Umbilical cord (tissue), 2 donors: ENCODE results near the gene SLC4A9. TPM values are rescaled to one million over a fixed set of nuclear protein-coding genes. Genes with fewer than 3 reads are reported as not detected.

Source experiments
- DNase-seq: peaks from one replicate; pipeline ENCODE4 v3.0.0-alpha.2; 2015; ENCODE audit warnings: low spot score
- total RNA-seq: library from RNA; depleted of rRNA; stranded (reverse); fragments of >200 nt; gene quantifications from one replicate; pipeline ENCODE4 v1.2.3, GENCODE V29; 2014; ENCODE audit warnings: low replicate concordance; ENCODE audit not compliant: insufficient read depth

The SLC4A9 gene, protein sequence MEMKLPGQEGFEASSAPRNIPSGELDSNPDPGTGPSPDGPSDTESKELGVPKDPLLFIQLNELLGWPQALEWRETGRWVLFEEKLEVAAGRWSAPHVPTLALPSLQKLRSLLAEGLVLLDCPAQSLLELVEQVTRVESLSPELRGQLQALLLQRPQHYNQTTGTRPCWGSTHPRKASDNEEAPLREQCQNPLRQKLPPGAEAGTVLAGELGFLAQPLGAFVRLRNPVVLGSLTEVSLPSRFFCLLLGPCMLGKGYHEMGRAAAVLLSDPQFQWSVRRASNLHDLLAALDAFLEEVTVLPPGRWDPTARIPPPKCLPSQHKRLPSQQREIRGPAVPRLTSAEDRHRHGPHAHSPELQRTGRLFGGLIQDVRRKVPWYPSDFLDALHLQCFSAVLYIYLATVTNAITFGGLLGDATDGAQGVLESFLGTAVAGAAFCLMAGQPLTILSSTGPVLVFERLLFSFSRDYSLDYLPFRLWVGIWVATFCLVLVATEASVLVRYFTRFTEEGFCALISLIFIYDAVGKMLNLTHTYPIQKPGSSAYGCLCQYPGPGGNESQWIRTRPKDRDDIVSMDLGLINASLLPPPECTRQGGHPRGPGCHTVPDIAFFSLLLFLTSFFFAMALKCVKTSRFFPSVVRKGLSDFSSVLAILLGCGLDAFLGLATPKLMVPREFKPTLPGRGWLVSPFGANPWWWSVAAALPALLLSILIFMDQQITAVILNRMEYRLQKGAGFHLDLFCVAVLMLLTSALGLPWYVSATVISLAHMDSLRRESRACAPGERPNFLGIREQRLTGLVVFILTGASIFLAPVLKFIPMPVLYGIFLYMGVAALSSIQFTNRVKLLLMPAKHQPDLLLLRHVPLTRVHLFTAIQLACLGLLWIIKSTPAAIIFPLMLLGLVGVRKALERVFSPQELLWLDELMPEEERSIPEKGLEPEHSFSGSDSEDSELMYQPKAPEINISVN
- not detected for total RNA-seq

- no peak for DNase-seq
Measured at GRCh38 chr5:140360101-140360500, at the start of gene SLC4A9. Gene SLC4A9 (plus strand): TSS chr5:140360194. CDS start chr5:140360237, 43 bp downstream.

DNA sequence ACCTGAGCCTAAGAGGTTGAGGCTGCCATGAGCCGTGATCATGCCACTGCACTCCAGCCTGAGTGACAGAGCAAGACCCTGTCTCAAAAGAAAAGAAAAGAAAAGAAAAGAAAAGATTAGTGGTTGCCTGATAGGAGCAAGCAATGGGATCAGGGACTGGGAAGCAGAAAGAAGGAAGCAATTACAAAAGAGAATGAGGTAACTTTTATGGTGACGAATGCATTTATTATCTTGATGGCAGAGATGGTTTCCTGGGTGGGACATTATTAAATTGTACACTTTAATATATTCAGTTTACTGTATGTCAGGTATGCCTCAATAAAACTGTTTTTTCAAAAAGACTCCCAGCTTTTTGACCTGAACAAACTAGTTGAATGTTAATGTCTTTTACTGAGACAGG is 49.6 kb upstream of the SLC4A9 start:
- DNase-seq = no peak

DNA sequence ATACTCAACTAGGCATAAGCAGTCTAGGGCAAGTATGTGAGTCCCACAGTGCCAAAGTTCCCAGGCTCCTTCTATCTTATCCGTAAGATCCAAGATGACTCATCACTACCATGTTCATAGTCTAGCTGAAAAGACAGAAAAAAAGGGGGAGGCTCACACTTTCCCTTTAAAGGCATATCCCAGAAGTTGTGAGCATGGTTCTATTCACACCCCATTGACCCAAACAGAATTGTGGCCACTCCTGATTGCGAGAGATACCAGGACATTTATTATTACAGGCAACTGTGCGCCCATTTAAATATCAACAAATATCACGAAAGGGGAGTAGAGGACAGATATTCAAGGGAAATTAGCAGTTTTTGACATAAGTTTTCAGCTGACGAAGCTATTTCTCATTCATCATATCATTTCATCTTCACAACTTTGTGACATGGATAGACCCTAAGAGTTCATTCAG is 49.0 kb upstream of the SLC4A9 start:
- DNase-seq = peak; percentile 89

GRCh38 chr5:140312067-140312790 is 47.8 kb upstream of the SLC4A9 start:
- no peak for DNase-seq

GRCh38 chr5:140312791-140313189 is 47.2 kb upstream of the SLC4A9 start:
- DNase-seq = no peak

- DNase-seq = no peak
Measured at GRCh38 chr5:140317859-140318258, 42.1 kb upstream of the SLC4A9 start.

DNA sequence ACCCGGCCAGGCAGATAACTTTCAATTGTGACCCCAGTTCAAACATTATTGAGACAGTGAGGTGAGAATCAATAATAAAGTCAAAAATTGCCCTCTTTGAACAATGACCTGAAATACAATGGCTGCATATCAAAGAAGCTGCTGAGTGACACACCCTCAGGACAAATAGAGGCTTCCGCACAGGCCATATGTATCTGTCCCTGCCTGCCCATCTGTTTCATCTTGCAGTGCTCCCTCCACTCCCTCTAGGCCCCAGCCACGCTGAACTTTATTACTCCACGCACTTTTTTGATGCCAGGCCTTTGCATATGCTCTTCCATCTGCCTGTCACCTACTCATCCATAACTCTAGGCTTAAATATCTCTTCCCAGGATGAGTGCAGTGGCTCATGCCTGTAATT is 41.2 kb upstream of the SLC4A9 start:
- no peak for DNase-seq

DNA sequence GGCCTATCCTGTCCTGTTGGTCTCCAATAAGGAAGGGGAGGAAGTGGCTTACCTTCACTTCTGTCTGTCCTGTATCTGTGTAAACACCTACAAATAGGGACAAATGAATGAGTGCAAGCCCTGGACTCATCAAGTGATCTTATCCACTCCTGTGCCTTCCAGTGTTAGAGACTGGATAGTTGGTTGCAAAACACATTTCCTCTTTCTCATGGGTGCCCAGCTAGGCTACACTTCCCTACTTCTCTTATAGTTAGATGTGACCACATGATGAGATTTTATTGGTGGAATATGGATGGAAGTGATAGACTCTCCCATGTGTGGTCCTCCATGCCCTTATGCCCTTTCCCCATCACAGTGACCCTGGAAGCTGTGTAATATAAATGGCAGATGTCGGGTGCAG is 40.2 kb upstream of the SLC4A9 start:
- DNase-seq = no peak

DNA sequence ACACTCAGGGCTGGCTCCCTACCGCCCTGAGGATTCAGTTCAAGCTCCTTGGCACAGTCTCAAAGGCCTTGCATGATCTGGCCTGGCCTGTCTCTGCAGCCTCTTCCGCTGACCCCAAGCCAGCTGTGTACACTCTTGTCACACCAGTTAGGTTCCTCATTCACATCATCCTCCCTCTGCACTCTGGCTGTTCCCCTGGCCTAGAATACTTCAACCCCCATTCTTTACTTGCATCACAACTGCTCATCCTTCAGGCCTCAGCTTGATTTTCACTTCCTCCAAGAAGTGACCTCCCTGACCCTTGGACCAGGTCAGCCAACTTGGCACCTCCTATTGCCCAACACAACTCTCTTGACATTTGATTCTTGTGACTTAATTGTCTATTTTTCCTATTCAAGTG is 38.2 kb upstream of the SLC4A9 start:
- DNase-seq = peak; percentile 55

DNA sequence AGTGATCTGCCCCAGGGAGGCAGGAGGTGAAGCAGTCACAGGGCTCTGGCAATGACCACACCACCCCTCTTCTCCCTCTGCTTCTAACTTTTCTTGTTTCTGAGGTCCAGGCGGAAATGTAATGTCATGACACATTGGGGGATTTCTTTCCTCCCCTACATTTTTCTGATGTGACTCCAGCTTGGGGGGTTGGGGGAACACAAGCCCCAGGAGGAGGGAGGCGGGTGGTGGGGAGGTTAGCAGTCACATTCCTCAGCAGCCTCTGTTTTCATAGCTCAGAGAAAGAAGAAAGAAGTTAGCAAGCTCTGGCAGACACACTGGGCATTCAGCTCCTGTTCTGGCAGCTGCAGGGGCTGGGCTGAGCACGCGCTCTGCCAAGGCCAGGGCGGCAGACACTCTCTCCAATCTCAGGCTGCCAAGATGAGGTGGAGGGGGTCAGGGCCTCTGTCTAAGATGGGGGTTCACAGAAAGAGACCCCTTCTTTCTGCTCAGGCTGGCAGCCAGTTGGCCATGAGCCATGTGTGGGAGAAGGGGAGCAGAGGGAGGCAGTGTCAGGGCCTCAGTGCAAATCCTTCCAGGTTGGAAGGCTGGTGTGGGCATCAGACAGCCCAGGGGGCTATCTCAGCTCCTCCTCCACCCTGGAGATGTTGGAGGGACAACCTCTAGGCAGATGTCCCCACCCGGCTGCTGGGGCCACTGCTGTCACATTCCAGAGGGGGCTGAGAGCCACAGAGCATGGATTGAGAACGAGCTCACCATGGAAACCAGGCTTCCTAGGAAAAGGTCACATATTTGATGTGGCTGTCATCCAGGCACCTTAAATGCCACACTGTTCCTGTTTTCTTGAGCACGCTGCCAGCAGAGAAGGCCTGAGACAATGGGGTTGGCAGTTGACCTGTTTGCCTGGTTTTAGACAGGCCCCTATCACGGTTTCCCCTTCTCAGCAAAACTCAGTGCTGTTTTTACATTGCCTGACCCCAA is 37.0 kb upstream of the SLC4A9 start:
- DNase-seq = peak; percentile 65

DNA sequence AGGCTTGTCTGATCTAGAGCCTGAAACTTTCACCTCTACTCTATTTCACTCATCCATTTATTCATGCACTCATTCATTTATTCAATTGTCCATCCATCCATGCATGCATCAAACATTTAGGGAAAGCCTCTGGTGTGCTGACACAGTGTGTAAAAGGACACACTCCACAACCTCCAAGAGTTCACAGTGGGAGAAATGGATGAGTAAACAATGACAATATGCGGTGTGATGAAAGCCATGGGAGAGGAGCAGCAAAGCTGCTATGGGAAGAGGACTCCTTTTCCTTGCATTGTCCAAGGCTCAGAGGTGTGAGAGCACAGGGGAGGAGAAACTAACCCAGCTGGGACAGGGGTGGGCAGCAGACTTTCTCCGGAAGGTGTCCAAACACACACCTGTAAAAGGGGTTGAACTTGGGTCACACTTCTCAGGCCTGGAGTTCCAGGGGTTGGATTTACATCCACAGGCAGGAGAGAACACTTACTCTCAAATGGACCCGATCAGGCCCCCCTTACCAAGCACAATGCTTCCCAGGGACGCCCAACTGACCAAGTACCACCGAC is 35.9 kb upstream of the SLC4A9 start:
- no peak for DNase-seq

GRCh38 chr5:140324617-140325241 is 35.3 kb upstream of the SLC4A9 start:
- no peak for DNase-seq

GRCh38 chr5:140325486-140325885 is 34.5 kb upstream of the SLC4A9 start:
- no peak for DNase-seq

DNA sequence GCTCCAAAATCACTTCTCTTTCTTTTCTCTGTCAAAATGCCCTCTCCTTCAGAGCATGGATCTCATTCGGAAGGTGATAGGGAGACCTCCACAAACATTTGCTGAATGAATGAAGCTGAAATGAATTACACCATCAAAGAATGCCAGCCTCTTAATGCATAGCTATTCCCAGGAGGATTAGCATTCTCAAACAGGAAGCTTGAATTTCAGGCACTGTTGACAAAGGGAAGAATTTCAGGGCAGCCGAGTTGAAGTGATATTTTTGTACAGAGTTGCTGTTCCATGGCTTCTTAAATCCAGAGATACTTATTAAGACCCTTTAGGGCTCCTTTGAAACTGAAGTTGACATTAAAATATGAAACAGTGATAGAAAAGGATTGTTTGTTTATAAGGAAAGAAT is 32.4 kb upstream of the SLC4A9 start:
- peak; percentile 27 for DNase-seq

GRCh38 chr5:140328036-140328764 is 31.8 kb upstream of the SLC4A9 start:
- DNase-seq = no peak

DNA sequence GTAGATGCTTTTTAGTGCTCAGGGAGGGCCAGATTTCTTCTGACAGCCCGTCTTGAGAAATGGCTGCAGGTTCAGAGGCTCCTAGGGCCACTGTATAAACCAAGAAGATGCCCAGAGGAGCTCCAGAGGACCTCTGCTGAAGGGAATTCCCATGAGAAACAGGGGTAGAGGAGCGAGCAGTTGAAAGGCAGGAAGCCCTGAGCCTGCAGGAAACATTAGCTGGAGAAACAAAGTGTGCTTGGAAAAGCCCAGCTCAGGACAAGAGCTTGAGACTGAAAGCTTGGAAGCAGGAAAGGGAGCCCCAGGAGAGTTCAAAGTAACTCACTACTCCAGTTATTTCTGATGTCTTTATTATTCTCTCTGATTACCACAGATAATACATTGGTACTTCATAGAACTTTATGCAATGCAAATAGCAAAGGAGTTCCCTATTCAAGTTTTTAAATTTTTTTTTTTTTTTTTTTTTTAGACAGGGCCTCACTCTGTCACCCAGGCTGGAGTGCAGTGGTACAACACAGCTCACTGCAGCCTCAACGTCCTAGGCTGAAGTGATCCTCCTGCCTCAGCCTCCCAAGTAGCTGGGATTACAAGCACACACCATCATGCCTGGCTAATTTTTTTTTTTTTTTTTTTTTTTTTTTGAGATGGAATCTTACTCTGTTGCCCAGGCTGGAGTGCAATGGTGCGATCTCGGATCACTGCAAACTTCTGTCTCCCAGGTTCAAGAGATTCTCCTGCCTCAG is 30.1 kb upstream of the SLC4A9 start:
- no peak for DNase-seq

GRCh38 chr5:140331638-140332037 is 28.4 kb upstream of the SLC4A9 start:
- no peak for DNase-seq

DNA sequence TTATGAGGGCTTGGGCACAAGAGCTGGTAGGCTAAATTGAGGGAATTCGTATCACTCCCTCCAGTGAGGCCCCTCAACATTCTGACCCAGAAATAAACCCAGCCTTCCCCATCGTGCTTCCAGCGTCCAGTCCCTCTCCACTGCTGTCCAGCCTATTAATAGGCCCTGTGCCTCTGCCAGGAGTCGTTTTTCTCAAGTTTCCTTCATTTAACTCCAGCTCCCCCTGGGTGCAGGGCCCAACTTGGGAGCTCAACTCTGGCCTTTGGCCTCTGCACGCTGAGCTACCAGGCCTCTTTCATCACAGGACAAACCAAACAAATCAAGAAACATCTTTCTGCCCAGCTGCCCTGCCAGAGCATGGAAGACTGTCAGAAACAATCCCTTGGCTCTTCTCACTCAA is 23.6 kb upstream of the SLC4A9 start:
- peak; percentile 64 for DNase-seq
